IMR-90 (cell line): ENCODE measurements around the gene MYH6.

Source experiments
- BHLHE40 ChIP-seq: fragments of 150-350 bp; IDR thresholded peaks from 2 replicates; pipeline ENCODE4 v1.6.1; 2016; ENCODE audit warnings: mild to moderate bottlenecking, low read depth, low read length
- CEBPB ChIP-seq: IDR thresholded peaks from 2 replicates; pipeline ENCODE4 v1.6.1; 2012; ENCODE audit warnings: low read depth, low read length, improper control_type of control experiment
- CHD1 ChIP-seq: IDR thresholded peaks from 2 replicates; pipeline ENCODE4 v1.6.1; 2012; ENCODE audit warnings: low read depth, low read length, improper control_type of control experiment
- CTCF ChIP-seq: conservative IDR thresholded peaks from 2 replicates; pipeline ENCODE4 v1.5.1; 2012; ENCODE audit warnings: mild to moderate bottlenecking, low read depth, low read length, improper control_type of control experiment
- FOS ChIP-seq: fragments of 150-350 bp; IDR thresholded peaks from 2 replicates; pipeline ENCODE4 v1.6.1; 2016; ENCODE audit warnings: low read depth, low read length
- MAFK ChIP-seq: IDR thresholded peaks from 2 replicates; pipeline ENCODE4 v1.6.1; 2012; ENCODE audit warnings: low read depth, low read length, improper control_type of control experiment
- MXI1 ChIP-seq: IDR thresholded peaks from 2 replicates; pipeline ENCODE4 v1.6.1; 2012; ENCODE audit warnings: low read depth, mild to moderate bottlenecking, low read length, moderate library complexity, borderline replicate concordance
- POLR2A ChIP-seq: IDR thresholded peaks from 2 replicates; pipeline ENCODE4 v1.6.1; 2012; ENCODE audit warnings: mild to moderate bottlenecking, low read depth, low read length
- RAD21 ChIP-seq: IDR thresholded peaks from 2 replicates; pipeline ENCODE4 v1.6.1; 2012; ENCODE audit warnings: low read length, improper control_type of control experiment
- RFX5 ChIP-seq: IDR thresholded peaks from 2 replicates; pipeline ENCODE4 v1.8.0; 2012; ENCODE audit warnings: low read depth, mild to moderate bottlenecking, low read length, moderate library complexity
- SMC3 ChIP-seq: fragments of 150-350 bp; IDR thresholded peaks from 2 replicates; pipeline ENCODE4 v1.6.1; 2016; ENCODE audit warnings: low read depth, mild to moderate bottlenecking, antibody characterized with exemption, low read length, moderate library complexity
- USF2 ChIP-seq: fragments of 150-350 bp; IDR thresholded peaks from 2 replicates; pipeline ENCODE4 v1.6.1; 2017; ENCODE audit warnings: mild to moderate bottlenecking, antibody characterized with exemption, low read length, low read depth

GRCh38 chr14:23380976-23381375, 27.1 kb downstream of the MYH6 start:
- TF ChIP-seq CTCF (no peak), BHLHE40 (no peak), POLR2A (no peak), RAD21 (no peak), USF2 (no peak), SMC3 (no peak), MXI1 (no peak), RFX5 (no peak), CHD1 (no peak), CEBPB (no peak), MAFK (no peak), FOS (no peak)
